HepG2 (cell line): ENCODE measurements around the gene ARHGAP9. TPM values are rescaled to one million over a fixed set of nuclear protein-coding genes. Genes with fewer than 3 reads are reported as not detected.

Source experiments
- BRF2 ChIP-seq: sonication (generic); formaldehyde crosslinking; IDR thresholded peaks from 2 replicates; pipeline ENCODE4 v1.8.1; 2022; ENCODE audit warnings: mild to moderate bottlenecking, missing genetic modification reagents
- FOXA3 ChIP-seq: IDR thresholded peaks from 2 replicates; pipeline ENCODE4 v1.6.1; 2016; ENCODE audit warnings: missing genetic modification reagents, missing compliant biosample characterization
- HNF1B ChIP-seq: sonication (generic); formaldehyde crosslinking; IDR thresholded peaks from 2 replicates; pipeline ENCODE4 v1.5.1; 2020; ENCODE audit warnings: mild to moderate bottlenecking, moderate library complexity, missing genetic modification reagents
- HOXD1 ChIP-seq: sonication (generic); formaldehyde crosslinking; IDR thresholded peaks from 2 replicates; pipeline ENCODE4 v1.5.0; 2020; ENCODE audit warnings: missing genetic modification reagents
- YEATS4 ChIP-seq: sonication (generic); formaldehyde crosslinking; IDR thresholded peaks from 2 replicates; pipeline ENCODE4 v1.4.0; 2020; ENCODE audit warnings: missing genetic modification reagents, borderline replicate concordance
- ZBTB33 ChIP-seq: sonication (generic); formaldehyde crosslinking; IDR thresholded peaks from 2 replicates; pipeline ENCODE4 v1.4.0; 2020; ENCODE audit warnings: missing genetic modification reagents
- ZFP36L2 ChIP-seq: sonication (generic); formaldehyde crosslinking; IDR thresholded peaks from 2 replicates; pipeline ENCODE4 v1.4.0; 2020; ENCODE audit warnings: missing genetic modification reagents
- ZHX1 ChIP-seq: sonication (generic); formaldehyde crosslinking; IDR thresholded peaks from 2 replicates; pipeline ENCODE4 v1.8.1; 2022; ENCODE audit warnings: low read depth, mild to moderate bottlenecking, missing genetic modification reagents
- polyA plus RNA-seq, 8 experiments: library from polyadenylated mRNA; depleted of rRNA in 3 of 8; stranded (reverse) in 7 of 8; unstranded in 1 of 8; fragments of >200 nt; fragmentation: Illumina TruSeq in 4 of 8; extraction: Trizol in 4 of 8; gene quantifications; 2 replicates each; pipeline versions ENCODE4 v1.2.1 to v1.2.3, GENCODE V29; 2011 to 2016; ENCODE audit warnings: low read depth in 4 of 8, missing spikeins in 1 of 8, mixed read lengths in 1 of 8; ENCODE audit not compliant: insufficient read depth in 1 of 8
- total RNA-seq, 5 experiments: library from RNA; depleted of rRNA; stranded (reverse); fragments of >200 nt; fragmentation: Illumina TruSeq; extraction: Trizol; gene quantifications; 2 replicates each; pipeline ENCODE4 v1.2.3, GENCODE V29; 2016; ENCODE audit warnings: low read depth in 1 of 5
- TF ChIP-seq, protein P1 (sequence below): sonication (generic); formaldehyde crosslinking; IDR thresholded peaks from 2 replicates; pipeline ENCODE4 v1.4.0; 2020; ENCODE audit warnings: missing genetic modification reagents, borderline replicate concordance
- TF ChIP-seq, protein P2 (sequence below): sonication (generic); formaldehyde crosslinking; IDR thresholded peaks from 2 replicates; pipeline ENCODE4 v1.4.0; 2020; ENCODE audit warnings: missing genetic modification reagents

ARHGAP9 gene
- total and polyA plus RNA-seq, 2 of the 13 experiments (the other 11 are each of a cell fraction or from before 2014, with no cell fraction given), result 0.18 to 1.2 TPM

GRCh38 chr12:57456145-57456700 is 23.4 kb downstream of the ARHGAP9 start (continued):
- TF ChIP-seq, protein P1, sequence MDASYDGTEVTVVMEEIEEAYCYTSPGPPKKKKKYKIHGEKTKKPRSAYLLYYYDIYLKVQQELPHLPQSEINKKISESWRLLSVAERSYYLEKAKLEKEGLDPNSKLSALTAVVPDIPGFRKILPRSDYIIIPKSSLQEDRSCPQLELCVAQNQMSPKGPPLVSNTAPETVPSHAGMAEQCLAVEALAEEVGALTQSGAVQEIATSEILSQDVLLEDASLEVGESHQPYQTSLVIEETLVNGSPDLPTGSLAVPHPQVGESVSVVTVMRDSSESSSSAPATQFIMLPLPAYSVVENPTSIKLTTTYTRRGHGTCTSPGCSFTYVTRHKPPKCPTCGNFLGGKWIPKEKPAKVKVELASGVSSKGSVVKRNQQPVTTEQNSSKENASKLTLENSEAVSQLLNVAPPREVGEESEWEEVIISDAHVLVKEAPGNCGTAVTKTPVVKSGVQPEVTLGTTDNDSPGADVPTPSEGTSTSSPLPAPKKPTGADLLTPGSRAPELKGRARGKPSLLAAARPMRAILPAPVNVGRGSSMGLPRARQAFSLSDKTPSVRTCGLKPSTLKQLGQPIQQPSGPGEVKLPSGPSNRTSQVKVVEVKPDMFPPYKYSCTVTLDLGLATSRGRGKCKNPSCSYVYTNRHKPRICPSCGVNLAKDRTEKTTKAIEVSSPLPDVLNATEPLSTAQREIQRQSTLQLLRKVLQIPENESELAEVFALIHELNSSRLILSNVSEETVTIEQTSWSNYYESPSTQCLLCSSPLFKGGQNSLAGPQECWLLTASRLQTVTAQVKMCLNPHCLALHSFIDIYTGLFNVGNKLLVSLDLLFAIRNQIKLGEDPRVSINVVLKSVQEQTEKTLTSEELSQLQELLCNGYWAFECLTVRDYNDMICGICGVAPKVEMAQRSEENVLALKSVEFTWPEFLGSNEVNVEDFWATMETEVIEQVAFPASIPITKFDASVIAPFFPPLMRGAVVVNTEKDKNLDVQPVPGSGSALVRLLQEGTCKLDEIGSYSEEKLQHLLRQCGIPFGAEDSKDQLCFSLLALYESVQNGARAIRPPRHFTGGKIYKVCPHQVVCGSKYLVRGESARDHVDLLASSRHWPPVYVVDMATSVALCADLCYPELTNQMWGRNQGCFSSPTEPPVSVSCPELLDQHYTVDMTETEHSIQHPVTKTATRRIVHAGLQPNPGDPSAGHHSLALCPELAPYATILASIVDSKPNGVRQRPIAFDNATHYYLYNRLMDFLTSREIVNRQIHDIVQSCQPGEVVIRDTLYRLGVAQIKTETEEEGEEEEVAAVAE (CRISPR knock-in tag), result no peak
- TF ChIP-seq ZFP36L2 (0 out of 2 replicates have a peak, but pooled peaks have one; percentile 56), ZHX1 (CRISPR knock-in tag) (no peak), HNF1B (CRISPR knock-in tag) (0 out of 2 replicates have a peak, but pooled peaks have one; percentile 1), YEATS4 (CRISPR knock-in tag) (peak; percentile 24; the same call in 1 of the 2 replicates), HOXD1 (CRISPR knock-in tag) (0 out of 2 replicates have a peak, but pooled peaks have one; percentile 32), FOXA3 (peak; percentile 23; the same call in 1 of the 2 replicates), BRF2 (CRISPR knock-in tag) (no peak), ZBTB33 (CRISPR knock-in tag) (0 out of 2 replicates have a peak, but pooled peaks have one; percentile 16)
- TF ChIP-seq, protein P2, sequence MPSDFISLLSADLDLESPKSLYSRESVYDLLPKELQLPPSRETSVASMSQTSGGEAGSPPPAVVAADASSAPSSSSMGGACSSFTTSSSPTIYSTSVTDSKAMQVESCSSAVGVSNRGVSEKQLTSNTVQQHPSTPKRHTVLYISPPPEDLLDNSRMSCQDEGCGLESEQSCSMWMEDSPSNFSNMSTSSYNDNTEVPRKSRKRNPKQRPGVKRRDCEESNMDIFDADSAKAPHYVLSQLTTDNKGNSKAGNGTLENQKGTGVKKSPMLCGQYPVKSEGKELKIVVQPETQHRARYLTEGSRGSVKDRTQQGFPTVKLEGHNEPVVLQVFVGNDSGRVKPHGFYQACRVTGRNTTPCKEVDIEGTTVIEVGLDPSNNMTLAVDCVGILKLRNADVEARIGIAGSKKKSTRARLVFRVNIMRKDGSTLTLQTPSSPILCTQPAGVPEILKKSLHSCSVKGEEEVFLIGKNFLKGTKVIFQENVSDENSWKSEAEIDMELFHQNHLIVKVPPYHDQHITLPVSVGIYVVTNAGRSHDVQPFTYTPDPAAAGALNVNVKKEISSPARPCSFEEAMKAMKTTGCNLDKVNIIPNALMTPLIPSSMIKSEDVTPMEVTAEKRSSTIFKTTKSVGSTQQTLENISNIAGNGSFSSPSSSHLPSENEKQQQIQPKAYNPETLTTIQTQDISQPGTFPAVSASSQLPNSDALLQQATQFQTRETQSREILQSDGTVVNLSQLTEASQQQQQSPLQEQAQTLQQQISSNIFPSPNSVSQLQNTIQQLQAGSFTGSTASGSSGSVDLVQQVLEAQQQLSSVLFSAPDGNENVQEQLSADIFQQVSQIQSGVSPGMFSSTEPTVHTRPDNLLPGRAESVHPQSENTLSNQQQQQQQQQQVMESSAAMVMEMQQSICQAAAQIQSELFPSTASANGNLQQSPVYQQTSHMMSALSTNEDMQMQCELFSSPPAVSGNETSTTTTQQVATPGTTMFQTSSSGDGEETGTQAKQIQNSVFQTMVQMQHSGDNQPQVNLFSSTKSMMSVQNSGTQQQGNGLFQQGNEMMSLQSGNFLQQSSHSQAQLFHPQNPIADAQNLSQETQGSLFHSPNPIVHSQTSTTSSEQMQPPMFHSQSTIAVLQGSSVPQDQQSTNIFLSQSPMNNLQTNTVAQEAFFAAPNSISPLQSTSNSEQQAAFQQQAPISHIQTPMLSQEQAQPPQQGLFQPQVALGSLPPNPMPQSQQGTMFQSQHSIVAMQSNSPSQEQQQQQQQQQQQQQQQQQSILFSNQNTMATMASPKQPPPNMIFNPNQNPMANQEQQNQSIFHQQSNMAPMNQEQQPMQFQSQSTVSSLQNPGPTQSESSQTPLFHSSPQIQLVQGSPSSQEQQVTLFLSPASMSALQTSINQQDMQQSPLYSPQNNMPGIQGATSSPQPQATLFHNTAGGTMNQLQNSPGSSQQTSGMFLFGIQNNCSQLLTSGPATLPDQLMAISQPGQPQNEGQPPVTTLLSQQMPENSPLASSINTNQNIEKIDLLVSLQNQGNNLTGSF (CRISPR knock-in tag), result no peak
